Ishikawa (cell line): Measurements from ENCODE around the gene PLK3.

Experiments used
- CREB1 ChIP-seq: IDR thresholded peaks from 2 replicates; pipeline ENCODE4 v1.6.1; 2012; ENCODE audit warnings: low read depth
- EGR1 ChIP-seq: IDR thresholded peaks from 2 replicates; pipeline ENCODE4 v1.6.1; 2012
- EP300 ChIP-seq: IDR thresholded peaks from 2 replicates; pipeline ENCODE4 v1.6.1; 2012; ENCODE audit warnings: borderline replicate concordance
- FOXM1 ChIP-seq: IDR thresholded peaks from 2 replicates; pipeline ENCODE4 v1.6.1; 2012; ENCODE audit warnings: low read depth, borderline replicate concordance
- RAD21 ChIP-seq: IDR thresholded peaks from 2 replicates; pipeline ENCODE4 v1.6.1; 2012; ENCODE audit warnings: low read depth
- TAF1 ChIP-seq: IDR thresholded peaks from 2 replicates; pipeline ENCODE4 v1.6.1; 2012; ENCODE audit warnings: low read depth, mild to moderate bottlenecking
- TCF12 ChIP-seq: IDR thresholded peaks from 2 replicates; pipeline ENCODE4 v1.6.1; 2012; ENCODE audit warnings: low read depth
- ZBTB7A ChIP-seq: IDR thresholded peaks from 2 replicates; pipeline ENCODE4 v1.6.1; 2012; ENCODE audit warnings: low read depth
- TF ChIP-seq, protein P1 (sequence below): IDR thresholded peaks from 2 replicates; pipeline ENCODE4 v1.6.1; 2012; ENCODE audit warnings: low read depth, mild to moderate bottlenecking
- TF ChIP-seq, protein P2 (sequence below): IDR thresholded peaks from 2 replicates; pipeline ENCODE4 v1.6.1; 2012

DNA sequence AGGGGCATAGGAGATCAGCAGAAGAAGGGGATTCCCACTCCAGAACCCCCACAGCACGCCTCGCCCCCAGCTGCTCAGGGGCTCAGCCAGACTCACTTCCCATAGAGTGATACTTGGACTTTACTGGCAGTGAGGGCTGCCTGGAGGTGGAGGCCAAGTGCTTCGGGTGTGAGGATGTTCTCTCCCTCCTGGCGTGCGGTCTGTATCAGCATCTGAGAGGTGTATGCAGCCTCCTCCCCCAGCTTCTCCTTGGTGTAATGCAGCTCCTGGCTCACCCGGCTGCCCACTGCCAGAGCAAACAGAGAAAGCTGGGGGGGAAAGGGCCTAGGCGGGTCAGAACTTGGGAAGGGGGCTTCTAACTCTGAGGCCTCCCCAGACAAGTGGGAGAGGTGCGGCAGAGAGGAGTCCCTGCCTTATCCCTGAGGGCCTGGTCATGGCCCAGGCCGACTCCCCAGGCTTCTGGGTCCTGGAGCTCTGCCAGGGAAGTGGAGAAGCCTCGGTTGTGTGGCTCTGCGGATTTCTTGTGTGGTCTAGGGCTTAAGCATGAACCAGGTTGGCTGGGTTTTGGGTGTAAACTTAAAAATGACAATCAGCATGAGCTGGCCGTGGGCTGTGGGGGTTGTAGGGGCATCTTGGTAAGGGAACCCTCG is 32.0 kb downstream of the PLK3 start:
- TF ChIP-seq TAF1, result no peak
- TF ChIP-seq EP300, result no peak
- TF ChIP-seq, protein P1, sequence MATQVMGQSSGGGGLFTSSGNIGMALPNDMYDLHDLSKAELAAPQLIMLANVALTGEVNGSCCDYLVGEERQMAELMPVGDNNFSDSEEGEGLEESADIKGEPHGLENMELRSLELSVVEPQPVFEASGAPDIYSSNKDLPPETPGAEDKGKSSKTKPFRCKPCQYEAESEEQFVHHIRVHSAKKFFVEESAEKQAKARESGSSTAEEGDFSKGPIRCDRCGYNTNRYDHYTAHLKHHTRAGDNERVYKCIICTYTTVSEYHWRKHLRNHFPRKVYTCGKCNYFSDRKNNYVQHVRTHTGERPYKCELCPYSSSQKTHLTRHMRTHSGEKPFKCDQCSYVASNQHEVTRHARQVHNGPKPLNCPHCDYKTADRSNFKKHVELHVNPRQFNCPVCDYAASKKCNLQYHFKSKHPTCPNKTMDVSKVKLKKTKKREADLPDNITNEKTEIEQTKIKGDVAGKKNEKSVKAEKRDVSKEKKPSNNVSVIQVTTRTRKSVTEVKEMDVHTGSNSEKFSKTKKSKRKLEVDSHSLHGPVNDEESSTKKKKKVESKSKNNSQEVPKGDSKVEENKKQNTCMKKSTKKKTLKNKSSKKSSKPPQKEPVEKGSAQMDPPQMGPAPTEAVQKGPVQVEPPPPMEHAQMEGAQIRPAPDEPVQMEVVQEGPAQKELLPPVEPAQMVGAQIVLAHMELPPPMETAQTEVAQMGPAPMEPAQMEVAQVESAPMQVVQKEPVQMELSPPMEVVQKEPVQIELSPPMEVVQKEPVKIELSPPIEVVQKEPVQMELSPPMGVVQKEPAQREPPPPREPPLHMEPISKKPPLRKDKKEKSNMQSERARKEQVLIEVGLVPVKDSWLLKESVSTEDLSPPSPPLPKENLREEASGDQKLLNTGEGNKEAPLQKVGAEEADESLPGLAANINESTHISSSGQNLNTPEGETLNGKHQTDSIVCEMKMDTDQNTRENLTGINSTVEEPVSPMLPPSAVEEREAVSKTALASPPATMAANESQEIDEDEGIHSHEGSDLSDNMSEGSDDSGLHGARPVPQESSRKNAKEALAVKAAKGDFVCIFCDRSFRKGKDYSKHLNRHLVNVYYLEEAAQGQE, result no peak
- TF ChIP-seq ZBTB7A, result no peak
- no peak for TF ChIP-seq EGR1
- TF ChIP-seq RAD21, result no peak
- no peak for TF ChIP-seq TCF12
- no peak for TF ChIP-seq FOXM1
- TF ChIP-seq, protein P2, sequence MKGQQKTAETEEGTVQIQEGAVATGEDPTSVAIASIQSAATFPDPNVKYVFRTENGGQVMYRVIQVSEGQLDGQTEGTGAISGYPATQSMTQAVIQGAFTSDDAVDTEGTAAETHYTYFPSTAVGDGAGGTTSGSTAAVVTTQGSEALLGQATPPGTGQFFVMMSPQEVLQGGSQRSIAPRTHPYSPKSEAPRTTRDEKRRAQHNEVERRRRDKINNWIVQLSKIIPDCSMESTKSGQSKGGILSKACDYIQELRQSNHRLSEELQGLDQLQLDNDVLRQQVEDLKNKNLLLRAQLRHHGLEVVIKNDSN, result no peak
- TF ChIP-seq CREB1, result no peak
